Heart left ventricle (tissue), 16 donors: ENCODE measurements around the gene SLC39A9. TPM values are rescaled to one million over a fixed set of nuclear protein-coding genes. Genes with fewer than 3 reads are reported as not detected.

Experiments used
- ATAC-seq, 4 donors: fragments of 200-7000 bp; cut with Tn5 transposase; one replicate each; pipeline ENCODE4 v1.9.1; 2020 to 2022; ENCODE audit warnings: moderate library complexity in 4 of 4, mild to moderate bottlenecking in 3 of 4, moderate number of reproducible peaks in 1 of 4
- DNase-seq, 5 donors: peaks; one replicate each; pipeline ENCODE4 v3.0.0-alpha.2; 2020
- H3K27ac ChIP-seq, 12 donors: fragments of 200-600 bp; sonication (generic) in 4 of 12; one replicate each; pipeline versions ENCODE4 v1.5.0 to v1.8.0; 2016 to 2022; ENCODE audit warnings: mild to moderate bottlenecking in 2 of 12
- H3K27me3 ChIP-seq, 9 donors: fragments of 200-600 bp; sonication (generic) in 2 of 9; one replicate each; pipeline versions ENCODE4 v1.5.1 to v1.8.0; 2016 to 2022; ENCODE audit warnings: mild to moderate bottlenecking in 3 of 9
- H3K36me3 ChIP-seq, 9 donors: fragments of 200-600 bp; sonication (generic) in 2 of 9; one replicate each; pipeline versions ENCODE4 v1.5.0 to v1.8.0; 2018 to 2022; ENCODE audit warnings: mild to moderate bottlenecking in 2 of 9
- H3K4me1 ChIP-seq, 12 donors: fragments of 200-600 bp; sonication (generic) in 4 of 12; one replicate each; pipeline versions ENCODE4 v1.5.0 to v1.8.0; 2016 to 2022; ENCODE audit warnings: mild to moderate bottlenecking in 3 of 12
- H3K4me3 ChIP-seq, 12 donors: fragments of 200-600 bp; sonication (generic) in 4 of 12; one replicate each; pipeline versions ENCODE4 v1.5.0 to v1.8.0; 2017 to 2022; ENCODE audit warnings: mild to moderate bottlenecking in 9 of 12, moderate library complexity in 4 of 12
- H3K9me3 ChIP-seq, 12 donors: fragments of 200-600 bp; sonication (generic) in 4 of 12; one replicate each; pipeline versions ENCODE4 v1.5.0 to v1.8.0; 2016 to 2022; ENCODE audit warnings: mild to moderate bottlenecking in 1 of 12
- POLR2A ChIP-seq, 2 donors: fragments of 450-650 bp; IDR thresholded peaks; one replicate each; pipeline ENCODE4 v1.6.1; 2017; ENCODE audit warnings: antibody characterized with exemption in 2 of 2, mild to moderate bottlenecking in 2 of 2, moderate library complexity in 2 of 2
- WGBS, 4 donors: extraction: QIAGEN DNeasy Blood & Tissue Kit in 2 of 4; methylation state at CpG; one replicate each; pipeline versions ENCODE4 v1.1.5 to v1.1.7; 2013 to 2018; 5-methylcytosine and 5-hydroxymethylcytosine counted together
- intact Hi-C, 10 donors: fragments of 100-400 bp; cut with DNase I; formaldehyde crosslinking; loops; one replicate each; pipeline versions ENCODE4 v1.11.1 to v1.14.2; 2022
- polyA plus RNA-seq, 2 donors: library from polyadenylated mRNA; stranded (reverse); fragments of 200-250 nt; gene quantifications; one replicate each; pipeline ENCODE4 v1.2.3, GENCODE V29; 2013
- total RNA-seq, 9 donors: library from RNA; depleted of rRNA in 2 of 9; stranded (reverse); fragments of >200 nt in 2 of 9; fragmentation: NEBNext Ultra II Directional in 3 of 9; extraction: Animal tissue kit (Norgen Biotek cat#: 25700) in 3 of 9; gene quantifications; one replicate each; pipeline versions ENCODE4 v1.1.0 to v1.2.4, GENCODE V29; 2016 to 2023
- TF ChIP-seq, protein P1 (sequence below), 12 donors: fragments of 200-600 bp; sonication (generic) in 4 of 12; IDR thresholded peaks; one replicate each; pipeline versions ENCODE4 v1.5.0 to v1.8.0; 2018 to 2022; ENCODE audit warnings: antibody characterized with exemption in 12 of 12, mild to moderate bottlenecking in 5 of 12
- donor health status: ischemic (EF 13 %, LVEDD 7.1; RV severe dilation, severe dysfunction).
- donor health status: healthy with polysubstance abuse.
- donor health status: DM: no; HTN: yes; CAD: no.
- donor health status: DM: no; HTN: no; CAD: no.
- donor health status: ischemic (EF 25% LVEDD 6.9; RV normal size, moderate dysfunction).
- donor health status: ischemic (EF 25% LVEDD 5.7; RV mildly dilated, moderate dysfunction).
- donor health status: healthy.
- donor health status: DM: yes; HTN: yes; CAD: no.
- donor health status: ischemic (EF 35%, LVEDD 5.7; RV mildly dilated, moderate dysfunction).
- donor health status: nonischemic (EF 11% LVEDD 7.7; RV severe dilation, severe dysfunction).
- donor health status: DM: yes; HTN: yes; CAD: no.
- donor health status: PGD.
- donor health status: ischemic (EF 29% LVEDD 5.4; RV normal size, mild dysfunction).
- donor health status: nonischemic (EF 23%, LVEDD 6.1; RV moderate dilation, normal function).

The SLC39A9 gene
- total and polyA plus RNA-seq, 11 donors = 7.2 to 37.5 (median 25.5) TPM

DNA sequence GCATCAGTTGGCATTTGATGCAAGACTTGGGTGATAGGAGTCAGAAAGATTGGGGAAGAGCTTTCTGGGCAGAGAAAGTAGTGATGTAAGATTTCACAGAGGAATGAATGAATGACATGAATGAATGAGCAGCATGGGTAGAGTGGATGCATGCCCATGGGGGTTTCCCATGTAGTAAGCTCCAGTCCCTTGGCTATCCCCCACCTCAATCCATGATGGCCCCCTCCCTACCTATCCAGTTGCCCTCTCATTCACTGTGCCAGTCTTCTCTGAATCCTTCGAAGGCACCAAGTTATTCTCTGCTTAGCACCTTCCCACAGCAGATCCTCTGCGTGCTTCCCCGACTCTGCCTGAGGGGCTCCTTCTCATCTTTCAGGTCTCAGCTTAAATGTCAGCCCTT, 32.4 kb upstream of the SLC39A9 start:
- DNase-seq (no peak), ATAC-seq (no peak)
- no peaks in the 10 kb centered on the region for H3K9me3 ChIP-seq
- H3K27ac ChIP-seq = no peak overlapping the region
- H3K27me3 ChIP-seq = no peaks in the 10 kb centered on the region
- H3K36me3 ChIP-seq = no peaks in the 10 kb centered on the region
- WGBS, 4 donors = 57 to 69% (median 69%) methylated on average over 3 of the region's 3 CpGs
- TF ChIP-seq, protein P1, sequence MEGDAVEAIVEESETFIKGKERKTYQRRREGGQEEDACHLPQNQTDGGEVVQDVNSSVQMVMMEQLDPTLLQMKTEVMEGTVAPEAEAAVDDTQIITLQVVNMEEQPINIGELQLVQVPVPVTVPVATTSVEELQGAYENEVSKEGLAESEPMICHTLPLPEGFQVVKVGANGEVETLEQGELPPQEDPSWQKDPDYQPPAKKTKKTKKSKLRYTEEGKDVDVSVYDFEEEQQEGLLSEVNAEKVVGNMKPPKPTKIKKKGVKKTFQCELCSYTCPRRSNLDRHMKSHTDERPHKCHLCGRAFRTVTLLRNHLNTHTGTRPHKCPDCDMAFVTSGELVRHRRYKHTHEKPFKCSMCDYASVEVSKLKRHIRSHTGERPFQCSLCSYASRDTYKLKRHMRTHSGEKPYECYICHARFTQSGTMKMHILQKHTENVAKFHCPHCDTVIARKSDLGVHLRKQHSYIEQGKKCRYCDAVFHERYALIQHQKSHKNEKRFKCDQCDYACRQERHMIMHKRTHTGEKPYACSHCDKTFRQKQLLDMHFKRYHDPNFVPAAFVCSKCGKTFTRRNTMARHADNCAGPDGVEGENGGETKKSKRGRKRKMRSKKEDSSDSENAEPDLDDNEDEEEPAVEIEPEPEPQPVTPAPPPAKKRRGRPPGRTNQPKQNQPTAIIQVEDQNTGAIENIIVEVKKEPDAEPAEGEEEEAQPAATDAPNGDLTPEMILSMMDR (IDR thresholded peaks at IDR 0.05) = no peak
- TF ChIP-seq POLR2A (IDR thresholded peaks at IDR 0.05) = no peak
- intact Hi-C loops = loop anchor here in 4 of 10 donors (10.0 kb wide), 3 partner anchors 211 to 241 kb away; partner anchors contain the start of gene DCAF5 (in 1 of the 4)
- H3K4me1 ChIP-seq = no peaks in the 10 kb centered on the region
- no peak overlapping the region for H3K4me3 ChIP-seq

DNA sequence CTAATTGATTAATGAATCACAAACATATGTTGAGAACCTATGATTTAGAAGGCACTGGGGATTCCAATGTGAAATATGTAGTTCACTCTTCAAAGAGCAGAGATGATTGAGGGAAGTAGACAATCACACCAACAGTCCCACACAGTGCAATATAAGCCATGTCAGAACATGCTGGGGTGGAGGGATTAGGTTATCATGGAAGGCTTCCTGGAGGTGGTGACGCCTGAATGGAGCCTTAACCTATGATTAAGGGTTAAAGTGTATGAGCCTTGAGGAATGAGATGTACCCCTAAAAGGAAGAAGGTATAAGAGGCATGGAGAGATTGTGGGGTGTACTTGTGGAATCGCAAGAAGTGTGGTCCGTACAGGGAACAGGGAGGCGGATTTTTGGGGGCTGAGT, 31.7 kb upstream of the SLC39A9 start:
- H3K9me3 ChIP-seq = no peaks in the 10 kb centered on the region
- intact Hi-C loops = loop anchor here in 4 of 10 donors (10.0 kb wide), 3 partner anchors 212 to 242 kb away; partner anchors contain the start of gene DCAF5 (in 1 of the 4)
- no peaks in the 10 kb centered on the region for H3K27me3 ChIP-seq
- WGBS, 4 donors = 92 to 99% (median 97%) methylated on average over 4 of the region's 4 CpGs
- H3K4me3 ChIP-seq = no peak overlapping the region
- H3K4me1 ChIP-seq = no peaks in the 10 kb centered on the region
- H3K36me3 ChIP-seq = no peaks in the 10 kb centered on the region
- no peak overlapping the region for H3K27ac ChIP-seq
- no peak for DNase-seq
- TF ChIP-seq, protein P1 (IDR thresholded peaks at IDR 0.05) = no peak
- no peak for TF ChIP-seq POLR2A (IDR thresholded peaks at IDR 0.05)
- ATAC-seq = no peak

DNA sequence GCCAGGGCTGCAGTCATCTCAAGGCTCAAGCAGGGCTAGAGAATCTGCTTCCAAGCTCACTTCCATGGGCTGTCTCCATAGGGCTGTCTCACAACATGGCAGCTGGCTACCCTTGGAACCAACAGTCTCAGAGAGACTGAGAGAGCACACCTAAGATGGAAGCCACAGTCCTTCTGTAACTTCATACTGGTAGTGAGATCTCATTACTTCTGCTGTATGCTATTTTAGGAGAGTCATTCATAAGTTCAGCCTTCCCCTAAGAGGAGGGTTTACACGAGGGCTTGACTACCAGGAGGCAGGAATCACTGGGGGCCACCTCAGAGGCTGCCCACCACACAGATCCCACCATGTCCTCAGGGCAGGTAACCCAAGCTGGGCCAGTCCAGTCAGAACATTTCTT, 30.1 kb upstream of the SLC39A9 start:
- WGBS, 4 donors = 73 to 83% (median 80%) methylated on average over 1 of the region's 1 CpG
- no peaks in the 10 kb centered on the region for H3K9me3 ChIP-seq
- no peaks in the 10 kb centered on the region for H3K4me1 ChIP-seq
- intact Hi-C loops = loop anchor here in 4 of 10 donors (10.0 kb wide), 3 partner anchors 214 to 244 kb away; partner anchors contain the start of gene DCAF5 (in 1 of the 4)
- H3K27ac ChIP-seq = no peak overlapping the region
- H3K36me3 ChIP-seq = peaks cover 0 to 8% (median 0%) of the 10 kb centered on the region in 9 donors
- DNase-seq = no peak
- no peaks in the 10 kb centered on the region for H3K27me3 ChIP-seq
- no peak for TF ChIP-seq POLR2A (IDR thresholded peaks at IDR 0.05)
- TF ChIP-seq, protein P1 (IDR thresholded peaks at IDR 0.05) = no peak
- no peak overlapping the region for H3K4me3 ChIP-seq
- ATAC-seq = no peak

DNA sequence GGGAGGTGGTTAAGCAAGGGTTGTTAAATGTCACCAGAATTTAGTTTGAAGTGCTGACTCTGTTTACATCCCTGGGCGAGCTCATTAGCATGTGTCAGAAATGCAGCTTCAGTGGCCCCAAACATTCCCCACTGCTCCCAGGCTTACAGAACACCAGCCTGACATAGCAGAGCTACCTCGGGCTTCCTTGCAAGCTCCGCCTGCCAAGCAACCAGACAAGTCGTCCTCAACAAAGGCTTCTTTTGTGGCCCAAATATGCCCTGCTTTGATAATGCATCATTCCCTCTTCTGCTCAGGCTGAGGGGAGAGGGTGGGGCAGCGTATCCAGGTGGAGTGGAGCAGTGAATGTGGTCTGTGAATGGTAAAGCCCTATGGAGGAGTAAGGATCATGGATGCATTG, 28.4 kb upstream of the SLC39A9 start:
- no peak for ATAC-seq
- H3K27ac ChIP-seq = no peak overlapping the region
- H3K27me3 ChIP-seq = no peaks in the 10 kb centered on the region
- intact Hi-C loops = loop anchor here in 1 of 10 donors (10.0 kb wide), 1 partner anchor 95 kb away; no protein-coding TSS in a partner anchor
- H3K9me3 ChIP-seq = peaks cover 0 to 4% (median 0%) of the 10 kb centered on the region in 12 donors
- no peaks in the 10 kb centered on the region for H3K4me1 ChIP-seq
- H3K4me3 ChIP-seq = no peak overlapping the region
- peaks cover 0 to 20% (median 1%) of the 10 kb centered on the region in 9 donors for H3K36me3 ChIP-seq
- no peak for DNase-seq
- WGBS, 4 donors = 68 to 97% (median 76%) methylated on average over 2 to 5 of the region's 5 CpGs
- TF ChIP-seq, protein P1 (IDR thresholded peaks at IDR 0.05) = no peak
- no peak for TF ChIP-seq POLR2A (IDR thresholded peaks at IDR 0.05)
